Eye (tissue), 1 donor: ENCODE measurements around the gene RHOF.
A peak's percentile ranks its signal among the peaks of the same experiment; 100 is the strongest.

Experiments used
- DNase-seq: peaks from one replicate; pipeline ENCODE4 v3.0.0-alpha.2; 2015

The RHOF gene

GRCh38 chr12:121804417-121805111, 11.1 kb upstream of the RHOF start:
- DNase-seq = peak; percentile 61

- DNase-seq = peak; percentile 82
Measured at GRCh38 chr12:121803861-121804416, 10.5 kb upstream of the RHOF start, which contains the start of gene SETD1B. TSS of gene SETD1B (plus strand) at chr12:121804009. CDS start at chr12:121804738, 729 bp downstream.

DNA sequence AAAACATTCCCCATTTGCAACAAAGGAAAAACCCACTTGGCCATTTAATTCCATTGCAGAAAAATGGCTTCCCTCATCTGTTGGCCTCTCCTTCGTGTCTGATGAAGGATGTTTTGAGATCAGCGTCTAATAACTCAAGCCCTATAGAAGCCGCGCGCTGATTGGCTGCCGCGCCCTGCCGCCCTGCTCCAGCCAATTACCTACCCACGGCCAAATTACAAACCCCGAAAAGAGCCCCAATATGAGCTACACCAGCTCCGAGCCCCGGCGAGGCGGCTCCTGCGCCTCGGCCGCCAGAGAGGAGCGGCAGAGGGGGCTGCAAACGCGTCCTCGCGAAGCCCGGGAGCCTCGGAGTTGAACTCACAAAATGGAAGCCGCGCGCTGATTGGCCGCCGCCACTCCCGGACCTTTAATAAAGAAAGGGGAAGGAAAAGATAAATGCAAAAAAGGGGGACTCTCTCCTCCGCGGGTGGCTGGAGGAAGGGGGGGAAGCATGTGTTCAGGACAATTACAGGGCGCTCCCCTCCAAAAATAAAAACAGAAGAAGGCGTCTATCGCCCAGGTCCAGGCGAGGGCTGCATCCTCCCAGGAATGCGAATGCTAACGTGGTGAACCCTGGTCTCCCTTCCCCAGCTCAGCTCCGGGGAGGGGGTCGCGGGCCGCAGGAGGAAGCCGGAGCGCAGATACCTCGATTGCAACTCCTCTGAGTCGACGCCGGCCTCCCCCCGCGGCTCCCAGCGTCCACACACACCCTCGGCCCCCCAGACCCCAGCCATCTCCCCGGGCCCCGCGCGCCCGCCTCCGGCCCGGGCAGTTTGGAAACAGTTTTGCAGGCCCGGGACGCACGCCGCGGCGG, 9.6 kb upstream of the RHOF start:
- peak; percentile 99 for DNase-seq

GRCh38 chr12:121802485-121802842, 9.0 kb upstream of the RHOF start:
- DNase-seq = no peak

DNA sequence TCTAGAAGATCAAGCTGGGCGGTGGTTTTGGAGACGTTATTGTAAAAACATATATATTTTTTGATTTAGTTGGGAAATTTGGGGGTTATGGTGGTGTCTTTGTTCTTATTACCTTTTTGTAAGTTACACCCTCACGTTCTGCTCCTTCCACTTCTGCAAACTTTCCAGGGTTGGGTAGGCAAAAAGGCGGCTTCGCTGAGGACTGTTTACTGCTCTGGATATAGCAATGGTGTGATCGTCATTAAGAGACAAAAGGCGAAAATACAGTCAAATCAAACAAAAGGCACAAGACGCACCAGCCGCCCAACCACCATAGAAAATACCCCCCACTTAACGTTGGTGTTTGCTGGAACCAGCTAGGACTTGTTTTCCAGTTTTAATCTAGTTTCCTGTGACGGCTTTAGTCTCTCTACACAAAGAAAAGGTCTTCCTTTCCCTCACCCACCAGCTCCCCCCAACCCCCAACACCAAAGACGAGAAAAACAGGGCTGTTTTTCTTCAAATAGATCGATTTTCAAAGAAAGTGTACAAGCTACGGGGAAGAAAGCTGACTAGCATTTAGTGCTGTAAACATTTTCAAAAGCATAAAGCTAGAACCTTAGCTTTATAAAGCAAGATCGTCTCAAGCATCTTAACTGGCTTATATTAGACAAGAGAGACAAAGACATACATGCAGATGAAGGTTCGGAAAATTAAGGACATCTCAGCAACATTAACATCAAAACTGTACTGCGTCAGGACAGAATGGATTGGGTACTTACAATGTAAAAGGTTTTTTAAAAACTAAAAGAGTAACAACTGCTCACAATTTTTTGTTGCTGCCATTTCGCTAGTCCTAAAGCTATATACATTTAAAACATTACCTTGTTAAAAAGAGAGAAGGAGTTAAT, 8.4 kb upstream of the RHOF start:
- DNase-seq = peak; percentile 82

DNA sequence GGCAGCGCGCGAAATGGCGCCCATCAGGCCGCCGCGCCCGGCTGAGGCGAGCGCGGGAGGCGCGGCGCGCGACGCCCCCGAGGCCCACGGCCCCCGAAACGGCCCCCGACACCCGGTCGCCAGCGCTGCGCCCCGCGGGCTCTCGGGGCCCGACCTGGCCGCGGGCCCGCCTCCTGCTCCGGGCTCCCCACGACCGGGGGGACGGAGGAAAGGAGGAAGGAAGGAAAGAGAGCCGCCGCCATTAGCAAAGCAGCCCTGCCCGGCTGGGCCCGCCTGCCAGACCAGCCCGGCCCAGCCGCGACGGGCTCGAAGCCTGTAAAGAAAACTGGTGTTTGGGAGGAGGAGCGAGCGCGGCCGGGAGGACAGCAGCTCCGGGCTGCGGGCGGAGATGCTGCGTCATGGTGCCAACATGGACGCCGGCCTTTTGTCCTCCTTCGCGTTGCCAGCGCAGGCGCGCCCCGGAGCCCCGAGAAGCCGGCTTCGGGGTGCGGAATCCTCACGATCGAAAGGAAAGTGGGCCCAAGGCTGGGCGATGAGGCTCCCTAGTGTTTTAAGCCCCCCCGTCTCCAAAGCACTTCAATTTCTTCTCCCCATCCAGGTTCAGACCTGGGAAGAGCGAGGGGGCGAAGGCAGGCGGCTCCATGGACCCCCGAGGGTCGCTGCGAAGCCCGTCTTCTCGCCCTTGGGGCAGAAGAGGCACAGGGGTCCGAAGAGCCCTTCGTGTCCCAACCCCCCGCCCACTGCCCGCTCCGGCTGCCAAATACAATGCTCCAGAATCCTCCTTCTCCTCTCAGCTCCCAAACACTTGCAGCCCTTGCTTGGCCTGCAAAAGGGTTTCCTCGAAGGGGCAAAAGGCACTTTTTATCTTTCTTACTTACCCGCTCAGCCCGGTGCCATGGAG, 7.5 kb upstream of the RHOF start:
- peak; percentile 86 for DNase-seq

DNA sequence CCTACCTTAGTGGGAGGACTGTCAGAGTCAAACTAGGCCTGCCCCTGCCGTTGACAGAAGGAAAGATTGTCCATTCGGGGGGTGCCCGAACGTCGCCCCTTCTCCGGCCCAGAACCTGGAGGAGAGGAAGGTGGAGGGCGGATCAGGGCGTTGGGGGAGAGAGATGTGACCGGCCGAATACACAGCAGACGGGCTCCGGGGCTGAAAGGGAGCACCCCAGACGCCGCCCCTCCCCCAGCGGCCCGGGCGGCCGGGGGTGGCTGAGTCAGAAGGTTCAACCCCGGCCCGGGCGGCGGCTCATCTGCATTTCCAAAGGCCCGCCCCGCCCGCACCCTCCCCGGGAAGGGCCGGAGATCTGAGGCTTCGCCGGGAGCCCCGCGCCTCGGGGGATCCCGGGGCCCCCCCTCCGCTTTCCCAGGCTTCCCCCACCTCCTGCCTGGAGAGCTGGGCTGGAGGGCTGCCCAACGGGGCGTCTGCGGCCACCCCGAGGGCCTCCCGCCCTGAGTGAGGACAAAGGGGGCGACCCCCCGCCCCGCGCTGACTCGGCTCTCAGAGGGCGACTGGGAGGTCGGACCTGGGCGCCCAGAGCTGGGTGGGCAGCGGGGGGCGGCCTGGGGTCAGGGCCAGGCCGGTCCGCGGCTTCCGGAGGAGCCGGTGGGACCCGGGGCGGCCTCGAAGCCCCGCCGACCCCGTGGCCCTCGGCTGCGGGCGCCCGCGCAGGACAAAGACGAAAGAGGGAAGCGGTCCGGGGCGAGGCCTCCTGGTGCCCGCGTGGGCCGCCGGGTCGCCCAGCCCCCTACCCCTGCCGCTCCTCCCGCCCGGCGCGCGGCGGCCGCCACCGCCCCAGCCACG, 6.6 kb upstream of the RHOF start:
- peak; percentile 86 for DNase-seq

DNA sequence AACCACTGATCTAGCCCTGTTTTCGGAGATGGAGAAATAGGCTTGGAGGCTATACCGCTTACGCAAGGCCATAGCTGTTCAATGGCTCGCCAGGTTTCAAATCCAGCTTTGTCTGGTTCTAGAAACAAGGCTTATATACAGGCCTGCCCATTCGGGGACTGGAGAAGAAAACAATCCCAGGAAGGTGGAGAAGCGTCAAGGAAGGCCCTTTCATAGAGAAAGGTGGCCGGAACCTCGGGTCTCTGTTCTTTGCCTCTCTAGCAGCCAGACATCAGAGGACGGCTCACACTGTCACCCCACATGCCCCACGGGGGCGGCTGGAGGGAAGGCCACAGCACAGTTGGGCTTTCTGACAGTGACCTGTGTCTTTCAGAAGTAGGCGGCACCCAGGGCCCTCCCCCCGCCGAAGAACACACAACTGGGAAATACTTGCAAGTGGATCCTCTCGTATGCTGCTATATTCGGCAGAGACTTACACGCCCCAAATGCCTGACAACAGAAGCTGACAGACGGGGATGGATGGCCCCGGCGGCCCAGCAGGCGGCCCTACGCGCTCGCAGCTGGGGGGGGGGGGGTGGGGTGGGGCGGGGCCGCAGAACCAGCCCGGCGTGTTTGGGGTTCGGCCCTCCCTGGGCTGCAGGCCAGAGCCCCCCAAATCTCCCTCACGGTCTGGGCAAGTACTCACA, 5.8 kb upstream of the RHOF start:
- peak; percentile 82 for DNase-seq

DNA sequence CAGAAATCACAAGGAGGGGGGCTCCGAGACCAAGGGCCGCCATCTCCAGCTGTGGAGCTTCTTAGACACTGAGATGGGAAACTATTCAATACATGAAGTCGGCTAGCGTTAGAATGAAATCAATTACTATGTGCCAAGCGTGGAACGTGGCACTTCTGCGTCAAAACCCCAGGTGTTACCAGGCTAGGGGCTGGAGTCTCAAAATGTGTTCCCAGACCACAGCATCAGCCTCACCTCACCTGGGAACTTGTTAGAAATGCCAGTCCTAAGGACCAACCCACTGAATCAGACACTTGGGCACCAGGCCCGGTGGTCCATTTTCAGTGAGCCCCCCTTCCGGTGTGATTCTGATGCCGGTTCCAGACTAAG, 5.3 kb upstream of the RHOF start:
- DNase-seq = peak; percentile 58

DNA sequence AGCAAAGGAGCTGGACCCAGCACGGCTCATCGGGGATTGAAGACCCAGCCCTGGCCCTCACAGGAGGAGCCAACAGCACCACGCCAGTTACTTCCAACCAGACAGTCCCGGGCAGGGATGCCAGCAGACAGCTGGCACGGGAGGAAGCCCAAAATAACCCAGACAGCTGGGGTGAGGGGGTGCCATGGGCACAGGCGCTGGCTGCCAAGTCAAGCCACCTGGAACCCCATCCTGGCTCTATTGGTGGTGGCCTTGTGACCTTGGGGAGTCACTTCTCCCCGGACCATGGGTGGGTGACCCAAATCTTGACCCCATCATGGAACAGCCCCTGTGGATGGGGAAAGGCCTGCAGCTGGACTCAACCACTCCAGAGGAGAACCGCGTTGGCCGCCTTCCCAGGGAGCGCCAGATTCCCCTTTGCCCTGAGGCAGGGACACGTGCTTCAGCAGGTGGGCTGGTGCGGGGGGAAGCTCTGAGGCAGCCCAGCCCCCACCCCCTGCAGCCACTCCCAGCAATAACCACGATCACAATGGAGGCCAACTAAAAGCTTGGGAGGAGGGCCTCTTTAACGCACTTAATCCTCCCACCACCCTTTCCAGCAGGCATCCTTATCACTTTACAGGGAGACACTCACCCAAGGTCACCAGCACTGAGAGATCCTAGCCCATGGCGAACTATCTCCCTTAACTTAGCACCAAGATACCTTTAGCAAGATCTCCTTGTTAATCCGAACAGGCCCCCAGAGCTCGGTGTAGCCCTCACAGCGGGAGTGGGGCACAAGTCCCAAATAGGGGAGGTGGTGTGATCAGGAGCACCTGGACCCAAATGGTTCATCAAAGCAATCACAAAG, 4.7 kb upstream of the RHOF start:
- peak; percentile 79 for DNase-seq

DNA sequence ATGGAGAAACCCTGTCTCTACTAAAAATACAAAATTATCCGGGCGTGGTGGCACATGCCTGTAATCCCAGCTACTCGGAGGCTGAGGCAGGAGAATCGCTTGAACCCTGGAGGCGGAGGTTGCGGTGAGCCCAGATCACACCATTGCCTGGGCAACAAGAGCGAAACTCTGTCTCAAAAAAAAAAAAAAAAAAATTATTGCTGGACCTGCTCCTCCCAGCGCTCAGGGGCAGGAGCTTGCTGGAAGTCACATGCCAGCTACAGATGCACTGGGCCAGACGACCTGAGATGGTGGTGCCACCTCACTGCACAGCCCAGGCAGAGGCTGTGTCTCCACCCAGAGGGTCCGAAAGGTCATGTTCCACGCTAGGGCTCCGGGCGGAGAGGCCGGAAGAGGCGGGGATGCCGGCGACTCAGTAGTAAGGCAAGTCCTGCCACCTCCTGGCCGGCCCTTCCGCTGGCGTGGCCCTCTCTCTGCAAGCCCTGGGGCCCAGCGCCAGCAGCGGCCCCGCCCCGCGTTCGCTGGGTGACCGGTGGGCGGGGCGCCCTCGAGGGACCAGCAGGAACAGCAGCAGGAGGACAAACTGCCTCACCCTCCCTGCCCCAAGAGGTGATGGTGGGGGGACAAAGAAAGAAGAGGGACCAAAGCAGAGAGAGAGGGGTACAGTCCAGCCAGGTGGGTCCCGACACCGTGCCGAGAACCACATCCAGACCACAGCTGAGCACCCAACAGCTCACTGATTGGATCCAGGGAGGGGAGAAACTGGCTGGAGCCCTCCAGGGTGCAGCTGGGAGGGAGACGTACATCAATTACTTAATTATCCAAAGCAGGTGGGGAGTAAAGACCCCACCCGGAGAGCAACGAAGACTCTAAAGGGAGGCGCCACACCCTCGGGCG, 3.6 kb upstream of the RHOF start:
- peak; percentile 87 for DNase-seq

DNA sequence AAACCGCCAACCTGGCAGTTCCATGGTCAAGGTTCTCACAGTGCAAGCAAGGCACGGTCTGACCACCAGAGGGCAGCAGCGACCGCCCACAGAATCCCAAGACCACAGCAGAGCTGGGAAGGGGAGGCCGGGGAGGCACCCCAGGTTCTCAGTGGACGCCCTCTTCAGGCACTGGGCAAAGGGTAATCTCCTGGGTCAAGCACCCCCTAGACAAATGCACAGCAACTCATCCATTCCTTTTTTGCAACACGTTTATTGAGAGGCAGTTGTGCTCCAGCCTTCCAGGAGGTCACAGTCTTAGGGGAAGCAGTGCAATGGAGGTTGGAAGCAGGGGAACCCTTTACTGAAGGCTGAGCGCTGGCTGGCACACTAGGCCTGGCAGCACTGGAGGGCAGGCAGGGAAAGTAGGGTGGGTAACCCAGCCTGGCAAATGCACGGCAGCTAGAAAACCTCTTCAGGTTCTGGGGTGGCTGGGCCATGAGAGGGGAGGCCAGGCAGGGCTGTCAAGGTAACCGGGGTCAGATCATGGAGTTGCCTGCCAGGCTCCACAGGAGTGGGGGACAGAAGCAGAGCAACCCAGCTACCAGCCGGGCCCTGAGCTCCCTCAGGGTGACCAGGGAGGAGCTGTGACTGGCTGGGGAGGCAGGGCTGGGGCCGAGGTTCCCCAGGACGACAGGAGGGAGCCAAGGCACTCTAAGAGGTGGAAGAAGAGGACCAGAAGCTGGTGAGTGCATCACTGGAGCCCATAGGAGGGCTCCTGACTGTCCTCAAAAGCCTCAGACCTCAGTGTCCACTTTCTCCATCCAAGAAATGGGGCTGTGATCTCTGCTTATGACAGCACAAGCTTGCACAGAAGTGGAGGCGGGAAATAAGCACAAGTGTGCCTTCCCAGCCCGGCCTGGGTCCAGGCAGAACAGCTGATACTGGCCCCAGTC, 1.8 kb upstream of the RHOF start:
- peak; percentile 96 for DNase-seq

DNA sequence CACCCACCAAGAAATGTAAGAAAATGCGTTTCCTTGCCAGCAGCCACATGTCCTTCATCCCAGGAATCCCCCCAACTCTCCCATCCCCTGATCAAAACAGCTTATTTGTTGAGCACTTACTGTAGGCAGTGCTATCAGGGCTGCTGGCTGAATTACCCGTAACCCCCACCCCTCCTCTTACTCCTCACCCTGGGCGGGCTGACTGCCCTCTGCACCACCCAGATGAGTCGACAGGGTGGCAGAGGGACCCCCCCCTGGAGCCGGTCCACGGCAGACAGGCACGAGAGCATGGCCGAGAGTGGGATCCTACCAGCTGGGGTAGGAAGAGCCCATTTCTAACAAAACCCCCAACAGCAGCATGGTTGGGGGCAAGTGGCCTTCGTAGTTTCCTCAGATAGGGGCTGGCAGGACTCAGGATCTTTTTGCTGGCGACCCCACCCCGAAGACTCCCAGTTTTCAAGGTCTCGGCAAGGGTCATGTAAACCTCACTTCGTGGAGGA, 1.1 kb upstream of the RHOF start:
- no peak for DNase-seq

DNA sequence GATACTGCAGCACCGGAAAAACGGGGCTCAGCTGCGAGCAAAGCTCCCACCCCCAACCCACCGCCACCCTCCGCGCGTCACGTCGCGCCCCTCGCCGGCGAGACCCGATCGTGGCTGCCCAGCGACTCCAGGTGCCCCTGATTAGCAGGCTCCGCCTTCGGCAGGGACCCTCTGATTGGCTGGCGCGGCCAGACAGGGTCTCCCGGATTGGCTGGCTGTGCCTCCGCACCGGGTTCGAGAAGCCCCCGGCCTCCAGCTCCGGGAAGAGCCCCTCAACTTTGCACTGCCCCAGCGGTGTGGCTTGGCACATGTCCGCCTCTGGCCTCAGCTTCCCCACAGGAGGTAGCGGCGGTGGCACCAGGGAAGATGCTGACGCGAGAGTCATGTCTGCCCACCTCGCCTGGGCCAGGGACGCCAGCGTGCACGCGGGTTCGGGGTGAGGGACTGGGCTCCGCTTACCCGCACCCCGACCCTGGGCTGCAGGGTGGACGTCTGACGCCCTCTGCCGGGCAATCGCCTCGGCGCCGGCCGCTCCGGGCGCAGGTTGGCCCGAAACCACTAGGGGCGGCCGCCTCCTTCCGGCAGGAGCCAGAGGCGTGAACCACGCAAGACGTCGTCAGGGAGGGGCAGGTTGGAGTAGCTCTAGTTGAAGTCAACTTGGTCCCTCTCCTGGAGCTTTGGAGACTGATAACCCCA, 498 bp upstream of the RHOF start:
- peak; percentile 96 for DNase-seq

GRCh38 chr12:121792607-121793439, 665 bp downstream of the RHOF start:
- peak; percentile 50 for DNase-seq
